IPS-11a (cell line): ENCODE measurements around the gene CPXM1.
"Not testable (repeated sequence)": the region's sequence is repeated elsewhere in the genome, so short reads cannot be mapped to it uniquely, and the experiment has no call there.

Source experiments
- H3K4me3 ChIP-seq: one replicate; pipeline ENCODE4 v1.5.1; 2013; ENCODE audit warnings: low read depth, low read length, control low read depth

Gene CPXM1

DNA sequence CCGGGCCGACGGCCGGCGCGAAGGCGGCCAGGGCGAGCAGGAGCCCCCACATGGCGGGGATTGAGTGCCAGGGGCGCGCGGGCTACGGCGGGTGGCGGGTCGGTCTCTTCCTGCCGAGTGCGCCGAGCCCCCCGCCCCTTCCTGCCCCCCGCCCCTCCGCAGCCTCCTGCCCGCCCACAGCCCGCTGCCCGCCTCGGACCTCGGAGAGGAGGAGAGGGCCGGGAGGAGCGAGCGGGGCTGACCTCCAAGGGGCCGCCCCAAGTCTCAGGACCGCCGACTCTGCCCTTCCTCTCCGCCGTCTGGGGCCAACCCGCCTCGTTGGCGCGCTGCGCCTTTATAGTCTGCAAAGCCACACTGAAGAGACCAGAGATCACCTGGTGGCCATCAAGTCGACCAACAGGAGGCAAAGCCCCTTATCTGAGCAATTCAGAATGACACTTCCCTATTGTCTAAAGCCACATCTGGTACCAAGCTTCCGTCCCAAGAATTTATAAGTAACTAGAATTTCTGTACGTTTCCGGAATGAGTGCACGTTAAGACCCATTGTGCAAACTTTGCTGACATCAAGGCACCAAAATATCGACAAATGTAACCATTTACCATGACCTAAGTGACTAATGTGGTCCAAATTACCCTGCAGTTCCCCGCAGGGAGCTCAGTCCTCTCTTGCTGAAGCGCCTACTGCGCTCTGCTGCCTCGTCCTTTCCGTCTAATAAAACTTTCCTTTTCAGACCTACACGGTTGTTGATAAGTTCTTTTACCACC, at the start of gene CPXM1:
TSS of gene CPXM1 (minus strand) at position 107 of the 765 bp plus-strand sequence. CDS start at position 52, 55 bp downstream.
- peak within 1 kb of the TSS; percentile 82 for H3K4me3 ChIP-seq

DNA sequence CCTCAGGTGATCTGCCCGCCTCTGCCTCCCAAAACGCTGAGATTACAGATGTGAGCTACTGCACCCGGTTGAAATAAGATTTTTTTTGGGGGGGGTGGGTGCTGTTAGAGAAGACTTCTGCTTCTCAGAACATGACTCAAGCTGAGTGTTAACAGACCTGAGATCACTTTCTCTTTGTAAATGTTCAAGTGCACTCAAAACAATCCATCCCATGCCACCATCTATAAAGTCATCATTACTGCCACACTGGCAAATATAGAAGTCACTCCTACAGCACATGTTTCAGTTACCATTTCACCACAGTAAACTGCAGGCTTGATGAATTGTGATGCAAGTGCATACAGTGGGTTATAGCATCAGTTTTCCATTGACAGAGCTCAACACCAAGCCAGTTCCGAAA, 49.1 kb upstream of the CPXM1 start:
- H3K4me3 ChIP-seq: no peak overlapping the region

DNA sequence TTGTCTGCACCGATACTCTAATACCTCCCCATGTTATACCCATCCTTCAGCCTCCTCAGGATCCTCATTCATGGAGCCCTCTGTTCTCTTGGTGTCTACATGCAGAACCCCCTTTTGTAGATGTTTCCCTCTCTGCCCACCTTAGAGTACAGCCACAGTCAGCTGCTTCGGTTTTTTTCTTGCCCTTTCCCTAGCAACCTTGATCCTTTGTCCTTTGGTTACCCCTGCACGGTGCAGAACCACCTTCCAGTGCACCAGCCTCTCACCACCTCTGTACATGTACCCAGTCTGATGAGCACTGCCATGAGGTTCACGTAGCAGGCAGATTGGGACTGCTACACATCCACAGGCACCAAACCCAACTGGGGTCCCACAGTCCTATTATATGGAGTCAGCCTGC, 47.4 kb upstream of the CPXM1 start:
- H3K4me3 ChIP-seq: no peak overlapping the region

DNA sequence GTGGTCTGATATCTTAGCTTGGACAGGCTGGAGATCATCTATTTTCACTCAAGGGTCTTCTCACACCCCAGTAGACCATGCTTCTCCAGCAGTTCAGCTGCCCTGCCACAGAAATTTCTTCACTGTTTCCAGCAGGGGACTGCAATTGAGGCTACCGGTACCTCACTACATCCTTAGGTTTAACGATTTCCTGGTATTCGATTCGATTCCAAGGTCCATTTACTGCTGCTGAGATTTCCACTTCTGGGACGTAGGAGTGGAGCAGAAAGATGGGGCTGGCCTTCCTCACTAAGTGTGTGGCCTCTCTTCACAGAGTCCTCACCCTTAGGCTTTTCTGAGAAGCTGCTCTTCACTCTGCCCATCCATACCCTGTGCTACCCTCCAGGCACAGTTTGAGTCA, 46.3 kb upstream of the CPXM1 start:
- H3K4me3 ChIP-seq: no peak overlapping the region

DNA sequence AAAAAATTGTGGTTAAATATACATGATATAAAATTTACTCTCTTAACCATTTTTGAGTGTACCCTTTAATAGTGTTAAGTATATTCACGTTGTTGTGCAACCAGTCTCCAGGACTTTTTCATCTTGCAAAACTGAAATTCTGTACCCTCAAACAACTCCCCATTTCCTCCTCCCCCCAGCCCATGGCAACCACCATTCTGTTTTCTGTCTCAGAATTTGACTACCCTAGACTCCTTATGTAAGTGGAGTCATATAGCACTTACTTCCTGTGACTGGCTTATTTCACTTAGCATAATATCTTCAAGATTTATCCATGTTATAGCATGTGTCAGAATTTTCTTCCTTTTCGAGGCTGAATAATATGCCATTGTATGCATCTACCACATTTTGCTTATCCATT, 45.2 kb upstream of the CPXM1 start:
- no peak overlapping the region for H3K4me3 ChIP-seq

DNA sequence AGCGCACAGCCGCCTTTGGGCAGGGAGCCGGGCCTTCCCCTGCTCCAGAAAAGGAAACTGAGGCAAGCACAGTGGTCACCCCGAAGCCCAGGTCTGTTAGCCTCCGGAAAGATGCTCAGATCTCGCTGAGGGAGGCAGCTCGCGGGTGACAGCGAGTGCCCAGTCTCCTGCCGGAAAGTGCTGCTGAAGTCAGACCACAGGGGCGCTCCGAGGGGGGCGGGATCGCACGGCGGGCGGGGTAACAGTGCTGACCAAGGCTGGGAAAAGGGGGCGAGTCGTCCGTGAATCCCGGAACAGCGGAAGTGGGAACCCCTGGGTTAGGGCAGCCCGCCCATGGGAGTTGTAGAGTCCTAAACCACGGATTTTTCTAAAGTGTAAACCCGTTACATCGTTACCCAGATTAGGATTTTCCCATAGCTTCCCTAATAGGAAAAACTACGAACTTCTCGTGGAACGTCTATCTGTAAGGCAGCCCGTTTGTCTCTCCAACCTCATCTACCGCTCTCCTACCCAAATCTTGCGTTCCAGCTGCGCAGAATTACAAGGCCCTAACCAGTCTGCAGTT, 40.6 kb upstream of the CPXM1 start:
- peak overlapping the region; percentile 72 for H3K4me3 ChIP-seq

DNA sequence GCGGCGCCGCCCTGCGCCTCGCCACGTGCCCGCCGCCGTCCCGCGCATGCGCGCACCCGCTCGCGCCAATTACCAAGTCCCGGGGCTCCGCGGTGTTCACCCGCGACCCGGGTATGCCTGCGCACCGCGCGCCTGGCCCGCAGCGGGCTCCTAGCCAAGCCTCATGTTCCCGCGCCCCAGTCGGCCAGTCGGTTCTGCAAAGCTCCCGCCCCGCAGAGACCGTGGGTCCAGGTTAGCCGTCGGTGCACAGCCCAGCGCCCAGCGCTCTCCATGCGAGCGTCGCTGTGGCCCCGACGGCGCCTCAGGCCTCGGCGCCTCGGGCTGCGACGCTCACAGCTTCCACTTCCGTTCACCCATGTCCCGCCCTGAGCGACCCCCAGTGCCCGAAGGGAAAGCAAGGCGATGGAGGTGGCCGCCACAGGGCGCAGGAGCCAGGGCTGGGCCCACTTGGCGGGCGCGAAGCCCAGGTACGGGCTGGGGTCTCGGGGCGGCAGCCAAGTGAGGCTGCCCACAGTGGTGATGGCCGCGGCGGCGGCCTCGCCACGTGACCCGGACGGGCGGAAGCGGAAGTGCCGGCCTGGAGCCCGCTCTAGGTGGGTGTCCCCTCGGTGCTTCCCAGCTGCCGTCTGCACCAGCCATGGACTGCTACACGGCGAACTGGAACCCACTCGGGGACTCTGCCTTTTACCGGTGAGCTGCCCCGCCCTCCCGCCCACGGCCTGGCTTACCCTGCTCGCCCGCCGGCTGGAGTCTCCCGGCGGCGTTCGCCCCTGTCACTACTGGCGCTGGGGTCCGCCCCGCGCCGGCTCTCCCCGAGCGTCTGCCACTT, 39.9 kb upstream of the CPXM1 start, which contains the start of the genes PCED1A and VPS16:
TSS of gene PCED1A (minus strand) at position 518 of the 829 bp plus-strand sequence. CDS start 743 bp downstream, outside the sequence.
TSS of gene VPS16 (plus strand) at position 608 of the 829 bp plus-strand sequence. CDS start at position 638, 30 bp downstream.
- peak within 1 kb of the TSS; percentile 72 for H3K4me3 ChIP-seq

DNA sequence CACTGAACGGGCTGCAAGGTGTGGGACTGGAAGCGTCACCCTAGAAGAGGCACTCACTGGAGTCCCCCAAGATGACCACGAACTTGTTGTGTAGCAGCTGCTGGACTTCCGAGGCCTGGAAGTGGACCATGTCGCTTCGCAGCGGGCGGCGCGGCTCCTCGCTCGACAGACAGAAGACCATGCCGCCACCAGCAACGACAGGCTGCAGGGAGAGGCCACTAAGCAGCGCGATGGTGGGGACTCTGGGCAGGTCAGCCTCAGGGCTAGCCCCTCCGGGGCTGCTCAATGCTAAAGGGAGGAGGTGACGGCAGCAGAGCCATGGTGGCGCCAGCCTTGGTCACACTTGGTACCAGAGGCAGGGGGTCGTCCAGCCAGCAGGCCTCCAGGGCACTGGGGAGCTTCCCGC, 39.3 kb upstream of the CPXM1 start:
- no peak overlapping the region for H3K4me3 ChIP-seq

DNA sequence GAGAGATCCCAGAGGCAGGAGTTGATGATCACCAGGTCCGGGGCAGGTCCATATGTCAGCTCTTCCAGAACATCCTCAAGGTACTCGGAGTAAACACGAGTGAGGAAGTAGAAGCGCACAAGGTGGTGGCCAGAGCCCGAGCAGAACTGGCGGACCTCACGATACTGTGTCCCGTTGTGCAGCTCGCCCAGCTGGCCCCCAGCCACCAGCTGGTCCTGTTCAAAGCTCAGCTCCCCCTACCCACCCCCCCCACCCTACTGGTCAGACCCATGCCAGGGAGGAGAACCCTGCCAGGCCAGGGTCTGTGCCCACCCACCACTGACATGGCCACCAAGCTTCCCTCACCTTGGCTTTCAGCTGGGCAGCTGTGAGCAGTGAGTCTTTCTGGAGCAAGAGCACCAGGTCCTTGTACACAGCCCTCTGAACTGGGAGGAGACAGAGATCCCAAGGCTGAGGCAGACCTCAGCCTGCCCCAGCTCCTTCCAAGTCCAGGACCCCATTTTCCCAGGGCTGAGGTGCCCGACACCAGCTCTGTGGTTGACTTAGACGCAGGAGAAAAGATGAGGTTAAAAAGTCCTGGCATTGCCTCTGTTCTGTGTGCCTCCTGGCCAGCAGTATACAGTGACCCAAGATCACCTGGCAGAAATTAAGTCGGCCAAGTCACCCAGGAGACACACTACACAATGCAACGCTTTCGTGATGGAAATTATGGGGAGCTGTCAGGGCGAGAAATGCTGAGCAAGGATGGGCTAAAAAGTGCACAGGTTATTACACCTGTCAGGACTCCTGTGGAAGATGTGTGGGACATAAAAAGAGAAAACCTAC, 38.6 kb upstream of the CPXM1 start:
- H3K4me3 ChIP-seq: no peak overlapping the region

DNA sequence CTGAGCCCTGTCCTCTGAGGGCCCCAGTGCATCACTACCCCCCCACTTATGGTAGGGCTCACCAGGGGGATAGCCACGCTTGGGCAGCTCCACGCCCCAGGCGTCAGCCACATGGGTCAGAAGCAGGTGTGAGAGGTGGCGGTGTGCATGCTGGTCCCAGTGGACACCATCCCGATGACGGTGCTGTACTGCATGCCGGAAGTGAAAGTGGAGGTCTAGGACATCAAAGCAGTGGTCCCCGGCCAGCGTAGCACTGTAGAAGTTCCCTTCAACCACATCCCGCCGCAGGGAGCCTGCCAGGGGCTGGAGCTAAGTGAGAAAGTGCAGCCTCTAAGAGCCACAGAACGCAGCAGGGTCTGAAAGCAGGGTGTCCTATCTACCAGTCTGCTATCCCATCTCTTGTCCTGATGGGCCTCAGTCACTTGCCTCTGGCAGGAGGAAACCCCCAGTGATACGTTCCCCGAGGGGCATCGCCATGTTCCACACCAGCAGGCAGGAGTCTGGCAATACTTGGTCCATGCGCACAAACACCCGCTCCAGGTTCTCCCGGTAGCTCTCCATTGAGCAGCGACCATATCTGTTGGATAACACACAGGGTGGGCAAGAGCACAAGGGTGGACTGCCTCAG, 37.9 kb upstream of the CPXM1 start:
- H3K4me3 ChIP-seq: no peak overlapping the region

DNA sequence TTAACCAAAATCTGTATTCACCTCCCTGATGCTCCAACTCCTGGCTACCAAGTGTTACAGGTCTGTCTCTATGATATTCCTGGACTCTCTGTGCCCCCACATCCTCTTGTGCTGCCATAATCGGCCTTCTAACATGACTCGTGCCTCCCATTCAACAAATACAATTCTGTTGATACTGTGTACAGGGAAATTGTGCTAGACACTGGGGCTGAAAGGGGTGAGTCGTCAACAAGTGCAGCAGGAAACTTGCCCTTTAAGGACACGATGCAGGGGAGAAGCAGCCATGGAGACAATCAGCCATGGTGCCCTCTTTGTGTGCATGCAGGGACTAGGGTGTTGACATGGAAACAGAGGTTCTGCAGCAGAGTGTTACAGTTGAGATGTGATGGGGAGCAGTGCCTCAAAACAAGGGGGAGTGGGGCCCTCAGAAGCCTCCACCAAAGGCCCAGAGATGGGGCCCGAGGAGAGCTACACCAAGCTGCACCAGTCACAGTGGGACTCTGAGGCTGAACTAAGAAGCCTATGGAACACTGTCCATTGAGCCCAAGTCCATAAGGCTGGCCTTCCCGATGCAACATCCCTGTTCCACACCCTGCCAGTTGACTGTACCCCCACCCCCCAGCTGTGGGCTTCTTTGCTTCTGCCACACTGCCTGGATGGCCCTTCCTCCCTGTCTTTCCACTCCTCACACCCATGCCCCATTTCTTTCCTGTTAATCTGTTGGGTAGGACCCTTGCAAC, 37.0 kb upstream of the CPXM1 start:
- no peak overlapping the region for H3K4me3 ChIP-seq

DNA sequence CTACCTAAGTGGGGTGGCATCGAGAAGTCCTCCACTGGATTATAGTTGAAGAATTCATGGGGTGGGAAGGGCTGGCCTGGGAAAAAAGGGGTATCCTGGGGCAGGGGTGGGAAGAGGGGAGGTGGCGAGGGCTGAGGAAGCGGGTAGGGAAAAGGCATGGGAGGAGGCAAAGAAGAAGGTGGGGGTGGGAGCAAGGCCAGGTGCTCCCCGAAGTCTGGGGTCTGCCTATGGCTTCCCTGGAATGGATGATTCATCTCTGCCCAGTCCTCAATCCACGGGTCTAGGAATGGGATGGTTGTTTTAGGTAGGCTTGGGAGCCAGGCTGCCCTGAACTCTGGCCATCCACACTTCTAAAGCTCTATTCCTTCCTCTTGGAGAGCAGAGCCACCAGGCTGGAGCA, 35.6 kb upstream of the CPXM1 start:
- H3K4me3 ChIP-seq: no peak overlapping the region

DNA sequence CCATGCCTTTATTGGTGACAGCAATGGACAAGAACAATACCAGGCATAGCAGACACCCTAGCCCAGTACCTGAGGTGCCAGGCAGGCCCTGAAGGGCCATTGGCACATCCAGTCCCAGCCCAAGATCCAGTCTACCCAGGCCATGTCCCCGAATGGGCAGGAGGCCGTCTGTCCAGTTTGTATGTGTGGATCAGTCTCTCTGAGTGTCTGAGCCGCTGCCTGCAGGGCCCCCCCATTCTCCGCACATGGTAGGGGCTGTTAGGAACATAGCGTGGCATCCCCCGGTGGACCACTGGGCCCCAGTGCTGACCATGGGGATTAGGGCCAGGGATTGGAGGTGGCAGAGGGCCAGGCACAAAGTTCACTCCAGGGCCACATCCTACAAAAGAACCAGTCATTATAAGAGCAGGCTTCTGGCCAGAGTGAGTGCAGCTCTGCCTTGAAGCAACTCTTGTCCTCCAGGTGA, 34.9 kb upstream of the CPXM1 start:
- H3K4me3 ChIP-seq: no peak overlapping the region

DNA sequence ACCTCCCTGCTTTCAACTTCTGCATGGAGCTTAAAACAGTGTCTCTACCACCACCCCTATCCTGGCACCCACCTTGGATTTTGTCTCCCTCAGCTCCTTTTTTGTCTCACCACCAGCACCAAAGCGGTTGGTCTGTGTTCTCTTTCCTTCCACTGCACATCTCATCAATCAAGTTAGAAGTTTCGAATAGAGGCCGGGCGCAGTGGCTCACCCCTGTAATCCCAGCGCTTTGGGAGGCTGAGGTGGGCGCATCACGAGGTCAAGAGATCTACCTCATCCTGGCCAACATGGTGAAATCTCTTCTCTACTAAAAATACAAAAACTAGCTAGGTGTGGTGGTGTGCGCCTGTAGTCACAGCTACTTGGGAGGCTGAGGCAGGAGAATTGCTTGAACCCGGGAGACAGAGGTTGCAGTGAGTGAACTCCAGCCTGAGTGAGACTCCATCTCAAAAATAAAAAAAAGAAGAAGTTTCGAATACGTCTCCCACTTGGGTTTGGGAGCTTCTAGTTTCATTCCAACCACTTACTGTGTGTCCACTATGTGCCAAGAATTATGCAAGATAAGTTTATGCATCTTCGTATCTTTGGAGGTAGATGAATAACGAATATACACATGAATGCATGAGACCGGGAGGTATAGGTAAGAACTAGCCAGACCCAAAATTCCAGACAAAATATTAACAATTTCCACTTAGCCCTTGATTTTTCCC, 34.1 kb upstream of the CPXM1 start:
- H3K4me3 ChIP-seq: no peak overlapping the region

DNA sequence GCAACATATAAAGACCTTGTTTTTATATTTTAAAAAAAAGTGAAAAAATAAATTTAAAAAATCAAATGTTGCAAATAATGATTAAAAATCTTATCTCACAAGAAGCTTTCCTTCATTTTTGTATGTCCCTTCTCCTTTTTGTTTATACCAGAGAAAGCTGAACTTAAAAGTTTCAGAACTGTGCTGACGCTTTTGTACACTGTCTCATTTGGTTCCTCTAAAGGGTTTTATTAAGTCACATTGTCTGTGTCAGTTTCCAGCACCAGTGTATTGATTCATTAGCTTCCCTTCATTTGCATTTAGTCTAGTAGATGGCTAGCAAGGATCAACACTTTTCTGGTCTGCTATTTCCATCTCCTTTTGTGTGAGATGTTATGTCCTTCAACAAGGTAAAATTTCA, 33.3 kb upstream of the CPXM1 start:
- no peak overlapping the region for H3K4me3 ChIP-seq

DNA sequence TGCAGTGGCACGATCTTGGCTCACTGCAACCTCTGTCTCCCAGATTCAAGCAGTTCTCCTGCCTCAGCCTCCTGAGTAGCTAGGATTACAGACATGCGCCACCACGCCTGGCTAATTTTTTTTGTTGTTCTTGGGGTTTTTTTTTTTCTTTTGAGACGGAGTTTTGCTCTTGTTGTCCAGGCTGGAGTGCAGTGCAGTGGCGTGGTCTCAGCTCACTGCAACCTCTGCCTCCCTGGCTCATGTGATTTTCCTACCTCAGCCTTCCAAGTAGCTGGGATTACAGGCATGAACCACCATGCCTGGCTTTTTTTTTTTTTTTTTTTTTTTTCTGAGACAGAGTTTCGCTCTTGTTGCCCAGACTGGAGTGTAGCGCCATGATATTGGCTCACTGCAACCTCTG, 30.8 kb upstream of the CPXM1 start:
- not testable (repeated sequence) for H3K4me3 ChIP-seq

DNA sequence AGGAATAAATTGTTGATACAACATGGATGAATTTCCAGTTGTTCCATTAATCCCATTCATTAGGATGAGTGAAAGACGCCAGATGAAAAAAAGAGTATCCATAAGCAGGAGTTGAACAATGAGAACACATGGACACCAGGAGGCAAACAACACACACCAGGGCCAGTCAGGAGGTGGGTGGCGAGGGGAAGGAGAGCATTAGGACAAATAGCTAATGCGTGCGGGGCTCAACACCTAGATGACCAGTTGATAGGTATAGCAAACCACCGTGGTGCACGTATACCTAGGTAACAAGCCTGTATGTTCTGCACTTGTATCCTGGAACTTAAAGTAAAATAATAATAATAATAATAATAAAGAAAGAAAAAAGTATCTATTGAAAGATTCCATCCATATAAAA, 28.9 kb upstream of the CPXM1 start:
- H3K4me3 ChIP-seq: no peak overlapping the region

DNA sequence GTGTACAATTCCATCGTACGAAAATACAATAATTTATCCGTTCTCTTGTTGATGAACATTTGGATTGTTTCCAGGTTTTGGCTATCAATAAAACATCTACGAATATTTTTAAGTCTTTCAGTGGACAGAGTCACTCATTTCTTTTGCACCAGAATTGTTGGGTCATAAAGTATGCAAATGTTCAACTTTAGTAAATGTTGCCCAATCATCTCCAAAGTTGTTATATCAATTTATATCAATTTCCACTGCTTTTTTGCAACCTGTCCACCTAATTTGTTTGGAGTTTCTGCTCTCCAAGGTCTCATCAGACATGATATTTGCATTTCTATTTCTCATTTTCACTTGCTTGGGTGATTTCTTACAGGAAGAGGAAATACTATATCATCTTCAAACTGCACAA, 26.2 kb upstream of the CPXM1 start:
- no peak overlapping the region for H3K4me3 ChIP-seq

DNA sequence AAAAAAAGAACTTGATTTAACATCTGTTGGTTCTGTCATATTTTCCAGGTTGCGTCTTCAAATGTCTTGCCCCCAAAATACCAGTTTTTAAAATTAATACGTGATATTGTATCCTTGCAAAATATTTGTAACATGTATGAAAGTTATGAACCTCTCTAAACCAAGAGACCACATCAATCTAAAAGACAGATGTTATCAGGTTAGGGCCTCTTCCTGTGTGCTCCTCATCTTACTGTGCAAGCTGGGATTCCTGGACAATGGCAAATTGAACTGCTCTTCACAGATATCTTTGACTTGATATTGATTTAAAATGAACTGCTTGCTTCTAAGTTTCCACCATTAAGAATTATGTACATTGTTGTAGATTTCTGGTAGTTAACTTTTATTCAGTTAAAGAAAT, 25.3 kb upstream of the CPXM1 start:
- H3K4me3 ChIP-seq: no peak overlapping the region
